Measurements from ENCODE around the gene BATF3. TPM values are rescaled to one million over a fixed set of nuclear protein-coding genes. Genes with fewer than 3 reads are reported as not detected.
A peak's percentile ranks its signal among the peaks of the same experiment; 100 is the strongest.

Gene BATF3
- total and polyA plus RNA-seq, 3 donors from 2014 or later = 1.1 to 4.2 (median 2.5) TPM

DNA sequence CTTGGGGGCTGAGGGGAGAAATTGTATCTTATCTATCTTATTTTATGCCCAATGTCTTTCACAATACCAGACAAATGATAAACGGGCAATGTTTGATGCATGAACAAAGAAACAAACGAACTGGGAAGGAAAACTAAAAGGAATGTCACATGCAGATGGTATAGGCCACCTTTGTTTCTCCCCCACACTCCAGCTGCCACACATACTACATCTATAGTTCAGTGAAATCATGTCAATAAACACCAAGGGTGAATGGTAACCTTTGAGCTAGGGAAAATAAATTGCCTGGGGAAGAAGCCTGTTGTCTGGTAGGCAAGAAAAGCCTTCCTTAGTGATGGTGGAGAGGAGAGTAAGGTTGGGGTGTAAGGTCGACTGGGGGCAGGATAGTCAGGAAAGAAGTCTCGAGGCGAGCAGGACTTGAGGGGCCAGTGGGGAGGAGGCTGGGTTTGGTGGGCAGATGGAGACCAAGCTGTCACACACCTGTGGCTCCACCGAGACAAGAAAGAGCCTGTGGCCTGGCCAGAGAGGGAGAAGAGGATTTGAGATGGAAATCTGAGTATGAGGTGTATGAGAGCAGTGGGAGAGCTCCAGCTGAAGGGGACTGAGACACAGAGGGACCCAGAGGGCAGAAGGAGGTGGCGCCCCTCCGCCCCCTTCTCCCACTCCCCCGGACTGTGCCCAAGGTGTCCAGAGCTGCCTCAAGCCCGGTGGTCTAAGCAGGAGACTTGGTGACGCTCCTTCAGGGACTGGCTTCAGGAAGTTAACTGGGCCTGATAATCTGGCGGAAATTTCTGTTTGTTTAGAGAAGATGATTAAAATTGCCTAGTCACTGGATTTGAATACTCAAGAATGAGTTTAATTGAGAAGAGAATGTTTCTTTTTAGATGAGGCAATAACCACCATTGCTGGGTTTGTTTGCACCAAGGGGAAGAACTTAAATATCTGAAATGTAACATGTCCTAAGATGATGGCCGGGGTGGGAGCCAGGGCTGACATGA is 53.8 kb downstream of the BATF3 start:
- Histone ChIP-seq H3K27ac (no peak overlapping the region), H3K36me3 (ENCODE audit: low read depth, missing control alignments) (no peaks in the 10 kb centered on the region), H3K4me3 (peak overlapping the region in 1 of 2 donors; percentile 17), H3K27me3 (no peaks in the 10 kb centered on the region), H3K9me3 (no peaks in the 10 kb centered on the region), H3K4me1 (no peaks in the 10 kb centered on the region)
- 73 to 77% methylated on average over 13 of the region's 13 CpGs for WGBS, 2 donors
- no peak for DNase-seq
- intact Hi-C loops (cut with DNase I; ENCODE audit: low total_unique reads) = no loop called here
- TF ChIP-seq POLR2A (IDR thresholded peaks at IDR 0.05) (no peak), CTCF (IDR thresholded peaks at IDR 0.05) (no peak)

GRCh38 chr1:212644866-212645545 is 54.6 kb downstream of the BATF3 start:
- no peaks in the 10 kb centered on the region for H3K4me1 ChIP-seq
- no peaks in the 10 kb centered on the region for H3K36me3 ChIP-seq (ENCODE audit: low read depth, missing control alignments)
- intact Hi-C loops (cut with DNase I; ENCODE audit: low total_unique reads) = no loop called here
- H3K9me3 ChIP-seq = no peaks in the 10 kb centered on the region
- H3K27me3 ChIP-seq = no peaks in the 10 kb centered on the region
- no peak overlapping the region for H3K4me3 ChIP-seq
- WGBS, 2 donors = 78 to 92% methylated on average over 6 of the region's 6 CpGs
- DNase-seq = no peak
- no peak overlapping the region for H3K27ac ChIP-seq
- TF ChIP-seq CTCF (IDR thresholded peaks at IDR 0.05) = no peak
- TF ChIP-seq POLR2A (IDR thresholded peaks at IDR 0.05) = no peak

- Histone ChIP-seq H3K27ac (no peak overlapping the region), H3K36me3 (ENCODE audit: low read depth, missing control alignments) (no peaks in the 10 kb centered on the region), H3K27me3 (no peaks in the 10 kb centered on the region), H3K9me3 (no peaks in the 10 kb centered on the region), H3K4me3 (no peak overlapping the region), H3K4me1 (peaks cover 2% of the 10 kb centered on the region)
- WGBS, 2 donors = 88 to 95% methylated on average over 2 of the region's 2 CpGs
- no peak for TF ChIP-seq POLR2A (IDR thresholded peaks at IDR 0.05)
- TF ChIP-seq CTCF (IDR thresholded peaks at IDR 0.05) = no peak
- intact Hi-C loops (cut with DNase I; ENCODE audit: low total_unique reads) = no loop called here
- DNase-seq = no peak
These were observed 55.8 kb downstream of the BATF3 start for GRCh38 chr1:212643877-212644276.

- Histone ChIP-seq H3K27ac (no peak overlapping the region), H3K4me1 (peaks cover 11% of the 10 kb centered on the region), H3K36me3 (ENCODE audit: low read depth, missing control alignments) (no peaks in the 10 kb centered on the region), H3K4me3 (no peak overlapping the region), H3K27me3 (no peaks in the 10 kb centered on the region), H3K9me3 (no peaks in the 10 kb centered on the region)
- TF ChIP-seq POLR2A (IDR thresholded peaks at IDR 0.05) = no peak
- no peak for TF ChIP-seq CTCF (IDR thresholded peaks at IDR 0.05)
- intact Hi-C loops (cut with DNase I; ENCODE audit: low total_unique reads) = no loop called here
- 92 to 96% methylated on average over 1 of the region's 1 CpG for whole genome bisulfite sequencing, 2 donors
- DNase-seq = no peak
These were observed 57.7 kb downstream of the BATF3 start for GRCh38 chr1:212641956-212642355.
